CD4-positive, alpha-beta memory T cell (primary cell): ENCODE results near the gene ATP8B4. TPM values are rescaled to one million over a fixed set of nuclear protein-coding genes. Genes with fewer than 3 reads are reported as not detected.
A peak's percentile ranks its signal among the peaks of the same experiment; 100 is the strongest.

ENCODE experiments used
- CTCF ChIA-PET: fragments of 350-600 bp; sonication (Branson Sonifier 250); formaldehyde crosslinking; loops from one replicate; lab custom pipeline; 2021; ENCODE audit warnings: inconsistent platforms; ENCODE audit not compliant: partially characterized antibody; lab: Charles Lee
- POLR2A ChIA-PET: fragments of 350-600 bp; sonication (Branson Sonifier 250); formaldehyde crosslinking; loops from one replicate; lab custom pipeline; 2021; ENCODE audit not compliant: partially characterized antibody; lab: Charles Lee
- DNase-seq, 5 donors: peaks; one replicate each; pipeline versions ENCODE4 v3.0.0 to v3.0.0-alpha.2; 2020 to 2022; ENCODE audit warnings: mixed read lengths in 1 of 5
- H3K27ac ChIP-seq: one replicate; pipeline ENCODE4 v1.7.0; 2013; ENCODE audit warnings: low read depth, low read length
- H3K27me3 ChIP-seq: 2 replicates; pipeline ENCODE4 v1.7.0; 2013; ENCODE audit warnings: mild to moderate bottlenecking, low read length, moderate library complexity; ENCODE audit not compliant: insufficient read depth
- H3K36me3 ChIP-seq: 2 replicates; pipeline ENCODE4 v1.7.0; 2013; ENCODE audit warnings: mild to moderate bottlenecking, low read length, moderate library complexity; ENCODE audit not compliant: insufficient read depth
- H3K4me1 ChIP-seq: 2 replicates; pipeline ENCODE4 v1.7.0; 2013; ENCODE audit warnings: mild to moderate bottlenecking, low read length, moderate library complexity; ENCODE audit not compliant: insufficient read depth
- H3K4me3 ChIP-seq, 2 donors: one replicate each; pipeline ENCODE4 v1.7.0; 2013; ENCODE audit warnings: low read length in 2 of 2, mild to moderate bottlenecking in 1 of 2
- H3K9me3 ChIP-seq, 2 donors: one replicate each; pipeline ENCODE4 v1.7.0; 2013; ENCODE audit warnings: low read length in 2 of 2, control low read depth in 1 of 2; ENCODE audit not compliant: control insufficient read depth in 1 of 2
- H3K27ac Mint-ChIP-seq, 7 donors: one replicate each; pipeline ENCODE4 v1.8.0; 2020 to 2021; ENCODE audit warnings: mixed read lengths in 7 of 7, mild to moderate bottlenecking in 6 of 7, inconsistent platforms in 3 of 7, moderate library complexity in 3 of 7
- H3K27me3 Mint-ChIP-seq, 2 donors: one replicate each; pipeline ENCODE4 v1.8.0; 2020 to 2021; ENCODE audit warnings: mixed read lengths in 2 of 2
- H3K36me3 Mint-ChIP-seq, 2 donors: one replicate each; pipeline ENCODE4 v1.8.0; 2020 to 2021; ENCODE audit warnings: mixed read lengths in 2 of 2, inconsistent platforms in 1 of 2, mild to moderate bottlenecking in 1 of 2
- H3K4me1 Mint-ChIP-seq, 4 donors: one replicate each; pipeline ENCODE4 v1.8.0; 2020 to 2021; ENCODE audit warnings: mixed read lengths in 4 of 4, mild to moderate bottlenecking in 1 of 4
- H3K4me3 Mint-ChIP-seq, 8 donors: one replicate each; pipeline ENCODE4 v1.8.0; 2020 to 2021; ENCODE audit warnings: mixed read lengths in 8 of 8, mild to moderate bottlenecking in 7 of 8, moderate library complexity in 6 of 8, inconsistent platforms in 3 of 8
- H3K9me3 Mint-ChIP-seq, 8 donors: one replicate each; pipeline ENCODE4 v1.8.0; 2020 to 2021; ENCODE audit warnings: mixed read lengths in 8 of 8, mild to moderate bottlenecking in 5 of 8, inconsistent platforms in 3 of 8, moderate library complexity in 1 of 8
- intact Hi-C: fragments of 100-400 bp; cut with micrococcal nuclease; formaldehyde crosslinking; loops from one replicate; pipeline ENCODE4 v1.15.1; 2023
- polyA plus RNA-seq, 2 donors: library from polyadenylated mRNA; unstranded; fragments of 300-500 nt; fragmentation: Illumina TruSeq; gene quantifications; one replicate each; pipeline ENCODE4 v1.2.3, GENCODE V29; 2021
- total RNA-seq, 2 experiments: library from RNA; stranded (reverse); gene quantifications; one replicate each; pipeline ENCODE4 v1.2.3, GENCODE V29; 2021

Gene ATP8B4
- total and polyA plus RNA-seq, 4 experiments from 2014 or later, result 0.11 to 0.67 (median 0.44) TPM; not detected in 1

GRCh38 chr15:50075319-50075718, 43.7 kb downstream of the ATP8B4 start:
- ChIA-PET POLR2A (no interaction called here), CTCF (no interaction called here)
- Histone ChIP-seq H3K4me1 (no peaks in the 10 kb centered on the region), H3K36me3 (no peaks in the 10 kb centered on the region), H3K9me3 (no peaks in the 10 kb centered on the region), H3K4me3 (no peak overlapping the region), H3K27me3 (peaks cover 3% of the 10 kb centered on the region), H3K27ac (no peak overlapping the region)
- DNase-seq, result no peak
- Mint-ChIP-seq H3K4me1 (no peaks in the 10 kb centered on the region), H3K27ac (no peak overlapping the region), H3K36me3 (no peaks in the 10 kb centered on the region), H3K9me3 (peaks cover 0 to 2% (median 0%) of the 10 kb centered on the region in 8 donors), H3K27me3 (peaks cover 2% of the 10 kb centered on the region in 2 donors), H3K4me3 (no peak overlapping the region)
- intact Hi-C loops, result no loop called here

- ChIA-PET POLR2A (no interaction called here), CTCF (interaction anchor here (1.1 kb wide), 1 partner anchor 19 kb away, joined by 3 read pairs; no protein-coding TSS in a partner anchor)
- peaks cover 0 to 7% (median 4%) of the 10 kb centered on the region in 4 donors for H3K4me1 Mint-ChIP-seq
- H3K27me3 ChIP-seq, result peaks cover 4% of the 10 kb centered on the region
- intact Hi-C loops, result no loop called here
- no peaks in the 10 kb centered on the region for H3K36me3 Mint-ChIP-seq
- H3K4me1 ChIP-seq, result no peaks in the 10 kb centered on the region
- no peak overlapping the region for H3K27ac Mint-ChIP-seq
- no peak overlapping the region for H3K4me3 ChIP-seq
- peaks cover 0 to 2% (median 0%) of the 10 kb centered on the region in 8 donors for H3K9me3 Mint-ChIP-seq
- no peak overlapping the region for H3K4me3 Mint-ChIP-seq
- no peak for DNase-seq
- H3K9me3 ChIP-seq, result no peaks in the 10 kb centered on the region
- peaks cover 2 to 11% of the 10 kb centered on the region in 2 donors for H3K27me3 Mint-ChIP-seq
- no peaks in the 10 kb centered on the region for H3K36me3 ChIP-seq
- H3K27ac ChIP-seq, result no peak overlapping the region
Measured at GRCh38 chr15:50071551-50072258, 47.3 kb downstream of the ATP8B4 start.

- Histone ChIP-seq H3K9me3 (no peaks in the 10 kb centered on the region), H3K36me3 (no peaks in the 10 kb centered on the region), H3K27me3 (peaks cover 4% of the 10 kb centered on the region), H3K4me3 (no peak overlapping the region), H3K27ac (no peak overlapping the region), H3K4me1 (no peaks in the 10 kb centered on the region)
- intact Hi-C loops, result no loop called here
- Mint-ChIP-seq H3K4me3 (no peak overlapping the region), H3K9me3 (no peaks in the 10 kb centered on the region), H3K36me3 (no peaks in the 10 kb centered on the region), H3K4me1 (peaks cover 0 to 11% (median 5%) of the 10 kb centered on the region in 4 donors), H3K27ac (peak overlapping the region in 1 of 7 donors; percentile 54), H3K27me3 (peaks cover 5 to 9% of the 10 kb centered on the region in 2 donors)
- DNase-seq, result no peak
- POLR2A ChIA-PET, result no interaction called here
- CTCF ChIA-PET, result no interaction called here
Measured at GRCh38 chr15:50068016-50068415, 51.0 kb downstream of the ATP8B4 start.

- Histone ChIP-seq H3K36me3 (no peaks in the 10 kb centered on the region), H3K9me3 (no peaks in the 10 kb centered on the region), H3K27ac (no peak overlapping the region), H3K27me3 (peaks cover 4% of the 10 kb centered on the region), H3K4me3 (no peak overlapping the region), H3K4me1 (no peaks in the 10 kb centered on the region)
- CTCF ChIA-PET, result no interaction called here
- intact Hi-C loops, result no loop called here
- POLR2A ChIA-PET, result no interaction called here
- peaks cover 3 to 9% of the 10 kb centered on the region in 2 donors for H3K27me3 Mint-ChIP-seq
- H3K9me3 Mint-ChIP-seq, result no peaks in the 10 kb centered on the region
- peaks cover 0 to 11% (median 5%) of the 10 kb centered on the region in 4 donors for H3K4me1 Mint-ChIP-seq
- no peak overlapping the region for H3K4me3 Mint-ChIP-seq
- DNase-seq, result no peak
- peak overlapping the region in 1 of 7 donors; percentile 31 for H3K27ac Mint-ChIP-seq
- no peaks in the 10 kb centered on the region for H3K36me3 Mint-ChIP-seq
Measured at GRCh38 chr15:50067254-50067653, 51.8 kb downstream of the ATP8B4 start.

GRCh38 chr15:50066666-50067065, 52.4 kb downstream of the ATP8B4 start:
- no peaks in the 10 kb centered on the region for H3K36me3 Mint-ChIP-seq
- Histone ChIP-seq H3K4me3 (no peak overlapping the region), H3K36me3 (no peaks in the 10 kb centered on the region), H3K27me3 (peaks cover 4% of the 10 kb centered on the region), H3K9me3 (no peaks in the 10 kb centered on the region), H3K4me1 (no peaks in the 10 kb centered on the region), H3K27ac (no peak overlapping the region)
- peaks cover 3 to 11% of the 10 kb centered on the region in 2 donors for H3K27me3 Mint-ChIP-seq
- H3K9me3 Mint-ChIP-seq, result no peaks in the 10 kb centered on the region
- no peak overlapping the region for H3K4me3 Mint-ChIP-seq
- H3K4me1 Mint-ChIP-seq, result peaks cover 0 to 11% (median 5%) of the 10 kb centered on the region in 4 donors
- ChIA-PET CTCF (no interaction called here), POLR2A (no interaction called here)
- H3K27ac Mint-ChIP-seq, result peak overlapping the region in 2 of 7 donors; percentile 8 to 61
- no peak for DNase-seq
- intact Hi-C loops, result no loop called here

GRCh38 chr15:50066202-50066601, 52.8 kb downstream of the ATP8B4 start:
- H3K27me3 Mint-ChIP-seq, result peaks cover 3 to 11% of the 10 kb centered on the region in 2 donors
- no peak overlapping the region for H3K4me3 Mint-ChIP-seq
- Histone ChIP-seq H3K4me3 (no peak overlapping the region), H3K36me3 (no peaks in the 10 kb centered on the region), H3K4me1 (no peaks in the 10 kb centered on the region), H3K9me3 (no peaks in the 10 kb centered on the region), H3K27ac (no peak overlapping the region), H3K27me3 (peaks cover 4% of the 10 kb centered on the region)
- H3K36me3 Mint-ChIP-seq, result no peaks in the 10 kb centered on the region
- no peaks in the 10 kb centered on the region for H3K9me3 Mint-ChIP-seq
- ChIA-PET CTCF (no interaction called here), POLR2A (no interaction called here)
- H3K27ac Mint-ChIP-seq, result peak overlapping the region in 1 of 7 donors; percentile 17
- peaks cover 0 to 11% (median 5%) of the 10 kb centered on the region in 4 donors for H3K4me1 Mint-ChIP-seq
- DNase-seq, result peak in 2 of 5 donors; percentile 2 to 6
- intact Hi-C loops, result no loop called here

GRCh38 chr15:50065279-50065678, 53.8 kb downstream of the ATP8B4 start:
- H3K4me3 Mint-ChIP-seq, result no peak overlapping the region
- Histone ChIP-seq H3K9me3 (no peaks in the 10 kb centered on the region), H3K4me1 (no peaks in the 10 kb centered on the region), H3K27me3 (peaks cover under 1% of the 10 kb centered on the region), H3K4me3 (no peak overlapping the region), H3K27ac (no peak overlapping the region), H3K36me3 (no peaks in the 10 kb centered on the region)
- intact Hi-C loops, result no loop called here
- no peaks in the 10 kb centered on the region for H3K36me3 Mint-ChIP-seq
- no peaks in the 10 kb centered on the region for H3K9me3 Mint-ChIP-seq
- H3K27me3 Mint-ChIP-seq, result peaks cover 3 to 11% of the 10 kb centered on the region in 2 donors
- DNase-seq, result no peak
- H3K27ac Mint-ChIP-seq, result peak overlapping the region in 1 of 7 donors; percentile 53
- ChIA-PET CTCF (no interaction called here), POLR2A (no interaction called here)
- H3K4me1 Mint-ChIP-seq, result peaks cover 0 to 11% (median 5%) of the 10 kb centered on the region in 4 donors
